HG03460 (cell line): ENCODE data around the gene HGS.

Source experiments
- ATAC-seq: cut with Tn5 transposase; IDR thresholded peaks from one replicate; pipeline ENCODE4 v1.9.1; 2021; ENCODE audit not compliant: unreplicated experiment

Gene HGS

GRCh38 chr17:81740395-81740961, 56.7 kb downstream of the HGS start:
- no peak for ATAC-seq

DNA sequence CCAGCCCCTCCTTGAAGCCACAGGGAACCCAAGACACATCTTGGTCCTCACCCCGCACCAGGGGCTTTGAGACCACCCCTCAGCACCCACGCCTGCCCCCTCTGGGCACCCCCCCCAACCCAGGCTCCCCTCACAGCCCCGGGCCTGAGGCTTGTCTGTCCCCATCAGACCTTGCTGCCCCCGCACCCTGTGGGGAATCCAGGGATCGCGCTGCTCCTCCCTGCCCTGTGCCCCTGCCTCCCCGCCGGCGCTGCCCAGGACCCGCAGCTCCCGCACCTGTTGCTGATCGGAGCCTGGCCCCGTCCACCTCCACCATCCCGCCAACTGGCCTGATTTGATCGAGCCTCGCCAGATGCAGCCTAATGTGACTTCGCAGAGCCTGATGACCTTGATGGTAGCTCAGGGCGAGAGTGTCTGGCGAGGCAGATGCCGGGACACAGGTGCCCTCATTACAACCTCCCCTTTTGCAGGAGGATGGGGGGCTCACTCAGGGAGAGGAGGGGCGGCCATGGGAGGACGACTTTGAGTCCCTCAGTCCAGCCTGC, 57.3 kb downstream of the HGS start:
- no peak for ATAC-seq

- ATAC-seq: no peak
Measured at GRCh38 chr17:81741594-81742452, 58.0 kb downstream of the HGS start.
